ENCODE measurements around the gene CEP57.
"Not testable (repeated sequence)": the region's sequence is repeated elsewhere in the genome, so short reads cannot be mapped to it uniquely, and the experiment has no call there.

The CEP57 gene

DNA sequence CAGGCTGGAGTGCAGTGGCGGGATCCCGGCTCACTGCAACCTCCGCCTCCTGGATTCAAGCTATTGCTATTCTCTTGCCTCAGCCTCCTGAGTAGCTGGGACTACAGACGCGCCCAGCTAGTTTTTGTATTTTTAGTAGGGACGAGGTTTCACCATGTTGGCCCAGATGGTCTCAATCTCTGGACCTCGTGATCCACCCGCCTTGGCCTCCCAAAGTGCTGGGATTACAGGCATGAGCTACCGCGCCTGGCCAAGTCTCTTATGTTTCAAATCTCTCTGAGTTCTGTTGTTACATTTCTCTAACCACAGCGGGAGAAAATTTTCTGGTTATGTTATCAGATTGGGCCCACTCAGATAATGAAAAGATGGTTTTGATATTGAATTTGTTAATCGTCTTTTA lies 10.1 kb downstream of the CEP57 start:
- no peak for DNase-seq

DNA sequence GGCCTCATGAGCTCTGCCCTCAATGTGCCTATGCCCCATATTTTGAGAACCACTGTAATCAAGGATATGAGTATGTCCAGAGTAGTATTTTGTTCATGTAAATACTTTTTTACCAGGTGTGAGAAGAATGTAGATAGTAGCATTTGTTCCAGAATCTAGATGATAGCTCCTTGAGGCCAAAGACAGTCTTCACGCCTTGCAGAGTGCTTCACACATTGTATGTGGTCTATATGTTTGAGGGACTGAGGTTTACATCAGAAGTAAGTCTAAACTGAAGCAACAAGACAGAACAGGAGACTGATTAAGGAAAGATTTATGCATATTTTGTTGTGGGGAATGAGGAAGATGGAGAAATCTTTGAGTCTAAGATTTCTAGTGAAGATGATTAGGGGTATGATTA lies 12.5 kb downstream of the CEP57 start:
- DNase-seq, result no peak

GRCh38 chr11:95803973-95804372 lies 13.7 kb downstream of the CEP57 start:
- no peak for DNase-seq

DNA sequence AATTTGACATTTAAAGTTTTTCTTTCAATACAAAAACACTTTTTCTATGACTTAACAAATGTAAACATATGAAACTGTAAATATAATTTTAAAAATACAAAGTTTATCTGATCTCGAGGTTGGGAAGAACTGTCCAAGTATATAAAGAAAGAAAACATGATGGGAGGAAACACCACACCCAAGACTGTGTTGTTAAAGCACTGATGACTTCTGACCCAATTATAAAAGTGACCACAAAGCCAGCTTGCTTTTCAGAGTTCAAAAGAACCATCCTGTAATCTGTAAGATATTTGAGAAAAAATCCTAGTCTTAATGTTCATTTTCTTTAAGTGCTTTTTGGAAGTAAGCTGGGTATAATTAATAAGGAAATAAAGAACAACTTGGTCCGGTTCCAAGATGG lies 15.6 kb downstream of the CEP57 start:
- no peak for DNase-seq

DNA sequence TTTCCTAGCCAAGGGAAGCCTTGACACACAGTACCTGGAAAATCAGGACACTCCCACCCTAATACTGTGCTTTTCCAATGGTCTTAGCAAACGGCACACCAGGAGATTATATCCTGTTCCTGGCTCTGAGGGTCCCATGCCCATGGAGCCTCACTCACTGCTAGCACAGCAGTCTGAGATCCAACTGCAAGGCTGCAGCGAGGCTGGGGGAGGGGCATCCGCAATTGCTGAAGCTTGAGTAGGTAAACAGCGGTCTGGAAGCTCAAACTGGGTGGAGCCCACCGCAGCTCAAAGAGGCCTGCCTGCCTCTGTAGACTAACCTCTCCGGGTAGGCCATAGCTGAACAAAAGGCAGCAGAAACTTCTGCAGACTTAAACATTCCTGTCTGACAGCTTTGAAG lies 16.2 kb downstream of the CEP57 start:
- not testable (repeated sequence) for DNase-seq

DNA sequence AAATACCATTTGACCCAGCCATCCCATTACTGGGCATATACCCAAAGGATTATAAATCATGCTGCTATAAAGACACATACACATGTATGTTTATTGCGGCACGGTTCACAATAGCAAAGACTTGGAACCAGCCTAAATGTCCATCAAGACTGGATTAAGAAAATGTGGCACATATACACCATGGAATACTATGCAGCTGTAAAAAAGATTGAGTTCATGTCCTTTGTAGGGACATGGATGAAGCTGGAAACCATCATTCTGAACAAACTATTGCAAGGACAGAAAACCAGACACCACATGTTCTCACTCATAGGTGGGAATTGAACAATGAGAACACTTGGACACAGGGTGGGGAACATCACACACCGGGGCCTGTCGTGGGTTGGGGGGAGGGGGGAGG lies 20.8 kb downstream of the CEP57 start:
- DNase-seq, result not testable (repeated sequence)

DNA sequence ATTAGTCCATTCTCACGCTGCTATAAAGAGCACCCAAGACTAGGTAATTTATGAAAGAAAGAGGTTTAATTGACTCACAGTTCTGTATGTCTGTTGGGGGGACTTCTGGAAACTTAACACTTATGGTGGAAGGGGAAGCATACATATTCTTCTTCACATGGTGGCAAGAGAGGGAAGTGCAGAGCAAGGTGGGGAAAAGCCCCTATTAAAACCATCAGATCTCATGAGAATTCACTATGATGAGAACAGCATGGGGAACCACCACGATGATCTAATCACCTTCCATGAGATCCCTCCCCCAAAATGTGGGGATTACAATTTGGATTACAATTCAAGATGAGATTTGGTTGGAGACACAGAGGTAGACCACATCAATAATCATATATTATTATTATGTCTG lies 25.7 kb downstream of the CEP57 start:
- no peak for DNase-seq

DNA sequence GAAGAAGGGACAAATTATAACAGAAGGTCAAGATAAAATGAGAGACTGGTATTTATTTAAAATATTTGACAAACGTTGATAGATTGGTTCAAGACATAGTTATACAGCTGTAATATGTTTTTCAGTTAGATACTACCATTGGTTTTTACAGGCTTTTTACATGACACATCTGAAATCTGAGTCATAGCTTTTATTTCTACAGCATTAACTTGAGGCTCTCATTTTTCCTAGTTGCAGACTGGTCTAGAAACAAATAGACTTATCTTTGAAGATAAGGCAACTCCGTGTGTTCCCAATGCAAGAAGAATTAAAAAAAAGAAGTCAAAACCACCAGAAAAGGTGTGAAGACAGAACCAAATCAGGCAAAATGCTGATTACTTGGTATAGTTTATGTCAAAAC lies 31.3 kb downstream of the CEP57 start:
- no peak for DNase-seq

- no peak for DNase-seq
Observed at GRCh38 chr11:95827696-95828095, 37.4 kb downstream of the CEP57 start.

GRCh38 chr11:95829580-95830259 lies 39.4 kb downstream of the CEP57 start:
- no peak for DNase-seq

DNA sequence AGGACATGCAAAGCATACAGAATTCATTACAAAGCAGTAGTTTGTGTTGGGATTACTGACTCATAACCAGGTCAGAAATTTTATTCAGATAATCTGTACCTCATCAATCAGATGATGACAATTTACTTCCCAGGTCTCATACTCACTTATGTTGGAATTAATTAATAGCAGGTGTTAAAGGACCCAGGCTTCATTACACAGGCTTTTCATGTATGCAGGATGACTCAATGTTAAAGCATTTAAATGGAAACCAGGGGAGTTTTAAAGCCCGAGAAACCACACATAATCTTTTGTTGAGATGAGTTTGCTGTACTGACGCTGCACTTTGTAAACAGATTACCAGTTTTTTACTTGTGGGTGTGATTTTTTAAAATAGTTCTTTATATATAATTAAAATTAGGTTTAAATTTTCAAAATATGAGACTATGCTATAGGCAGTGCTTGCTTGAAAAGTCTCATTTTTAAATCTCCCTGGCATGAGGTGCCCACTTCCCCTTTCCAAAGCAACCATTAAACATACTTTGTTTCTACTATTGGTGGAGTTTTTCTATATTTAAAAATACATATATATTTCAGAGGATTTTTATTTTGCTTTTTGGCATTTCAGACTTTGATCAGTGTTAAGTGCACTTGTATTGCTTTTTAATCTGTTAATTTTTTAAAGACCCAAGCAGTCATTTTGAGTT lies 41.0 kb downstream of the CEP57 start:
- DNase-seq, result no peak

DNA sequence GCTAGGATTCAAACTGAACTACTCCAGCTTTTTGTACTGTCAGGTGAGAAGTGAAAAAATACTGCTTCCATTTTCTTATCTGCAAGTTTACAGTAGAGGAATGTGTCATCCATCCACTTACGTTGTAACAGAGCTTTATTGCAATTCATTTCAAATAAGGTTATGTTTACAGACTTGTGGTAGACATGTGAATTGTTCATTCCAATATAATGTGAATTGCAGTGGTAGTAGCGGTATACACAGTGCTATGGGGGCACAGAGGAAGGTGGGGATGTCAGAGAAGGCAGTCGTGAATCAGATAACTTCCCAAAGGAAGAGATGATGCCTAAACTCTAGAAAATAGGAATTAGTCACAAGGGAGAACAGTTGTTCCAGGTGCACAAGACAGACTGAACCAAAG lies 42.5 kb downstream of the CEP57 start:
- no peak for DNase-seq

GRCh38 chr11:95833378-95833777 lies 43.1 kb downstream of the CEP57 start:
- no peak for DNase-seq

GRCh38 chr11:95835351-95835750 lies 45.1 kb downstream of the CEP57 start:
- DNase-seq, result no peak

GRCh38 chr11:95835768-95836488 lies 45.6 kb downstream of the CEP57 start:
- peak; percentile 54 to 66 for DNase-seq

- no peak for DNase-seq
Observed at GRCh38 chr11:95845167-95845566, 54.9 kb downstream of the CEP57 start.

- DNase-seq, result peak; percentile 1 to 6
Observed at GRCh38 chr11:95849087-95849825, 59.0 kb downstream of the CEP57 start.

- no peak for DNase-seq
Observed at GRCh38 chr11:95850137-95850536, 59.8 kb downstream of the CEP57 start.

- DNase-seq, result no peak
Observed at GRCh38 chr11:95853138-95853537, 62.8 kb downstream of the CEP57 start.

DNA sequence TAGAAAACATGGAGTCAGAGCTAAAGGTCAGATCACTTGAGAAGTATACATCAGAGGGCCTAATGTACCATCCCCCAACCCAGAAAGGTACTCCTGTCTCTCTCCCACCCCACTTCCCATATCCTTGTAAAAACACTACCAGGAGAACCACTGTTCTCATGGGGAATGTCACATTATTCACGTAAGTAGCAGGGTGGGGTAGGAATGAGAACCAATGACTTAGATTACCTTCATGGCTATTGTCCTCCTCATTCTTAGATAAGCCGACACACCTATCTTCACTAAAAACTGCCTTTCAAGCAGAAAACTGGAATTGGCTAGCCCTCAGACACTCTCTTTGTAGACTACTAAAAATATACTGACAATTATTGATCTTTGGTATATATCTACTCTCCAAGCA lies 63.6 kb downstream of the CEP57 start:
- no peak for DNase-seq

DNA sequence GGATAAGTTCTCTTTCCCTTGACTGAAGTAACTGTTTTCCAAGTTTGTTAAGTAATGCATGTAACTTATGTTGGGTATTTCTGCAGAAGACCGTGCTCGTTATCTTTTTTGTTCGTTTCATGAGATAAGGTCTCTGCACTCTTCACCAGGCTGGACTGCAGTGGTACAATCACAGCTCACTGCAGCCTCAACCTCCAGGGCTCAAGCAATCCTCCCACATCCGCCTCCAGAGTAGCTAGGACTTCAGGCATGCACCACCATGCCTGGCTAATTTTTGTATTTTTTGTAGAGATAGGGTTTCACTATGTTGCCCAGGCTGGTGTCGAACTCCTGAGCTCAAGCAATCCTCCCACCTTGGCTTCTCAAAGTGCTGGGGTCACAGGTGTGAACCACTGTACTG lies 64.1 kb downstream of the CEP57 start:
- DNase-seq, result not testable (repeated sequence)

DNA sequence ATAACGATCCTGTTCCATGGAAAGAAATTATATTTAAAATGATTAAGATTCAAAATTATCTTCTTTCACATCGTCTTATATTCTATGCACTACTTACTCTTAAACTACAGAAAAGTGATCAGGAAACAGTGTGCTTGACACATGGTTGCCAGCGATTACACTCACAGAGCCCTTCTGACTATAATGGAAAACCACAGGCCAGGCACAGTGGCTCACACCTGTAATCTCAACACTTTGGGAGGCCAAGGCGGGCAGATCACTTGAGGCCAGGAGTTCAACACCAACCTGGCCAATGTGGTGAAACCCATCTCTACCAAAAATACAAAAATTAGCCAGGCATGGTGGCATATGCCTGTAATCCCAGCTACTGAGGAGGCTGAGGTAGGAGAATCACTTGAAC lies 69.7 kb downstream of the CEP57 start:
- not testable (repeated sequence) for DNase-seq

- no peak for DNase-seq
Observed at GRCh38 chr11:95863486-95864140, 73.3 kb downstream of the CEP57 start.
